Measurements from ENCODE around the gene SRD5A3. TPM values are rescaled to one million over a fixed set of nuclear protein-coding genes. Genes with fewer than 3 reads are reported as not detected.

Gene SRD5A3
- total RNA-seq, 1 experiment from 2014 or later, result 24.0 TPM

DNA sequence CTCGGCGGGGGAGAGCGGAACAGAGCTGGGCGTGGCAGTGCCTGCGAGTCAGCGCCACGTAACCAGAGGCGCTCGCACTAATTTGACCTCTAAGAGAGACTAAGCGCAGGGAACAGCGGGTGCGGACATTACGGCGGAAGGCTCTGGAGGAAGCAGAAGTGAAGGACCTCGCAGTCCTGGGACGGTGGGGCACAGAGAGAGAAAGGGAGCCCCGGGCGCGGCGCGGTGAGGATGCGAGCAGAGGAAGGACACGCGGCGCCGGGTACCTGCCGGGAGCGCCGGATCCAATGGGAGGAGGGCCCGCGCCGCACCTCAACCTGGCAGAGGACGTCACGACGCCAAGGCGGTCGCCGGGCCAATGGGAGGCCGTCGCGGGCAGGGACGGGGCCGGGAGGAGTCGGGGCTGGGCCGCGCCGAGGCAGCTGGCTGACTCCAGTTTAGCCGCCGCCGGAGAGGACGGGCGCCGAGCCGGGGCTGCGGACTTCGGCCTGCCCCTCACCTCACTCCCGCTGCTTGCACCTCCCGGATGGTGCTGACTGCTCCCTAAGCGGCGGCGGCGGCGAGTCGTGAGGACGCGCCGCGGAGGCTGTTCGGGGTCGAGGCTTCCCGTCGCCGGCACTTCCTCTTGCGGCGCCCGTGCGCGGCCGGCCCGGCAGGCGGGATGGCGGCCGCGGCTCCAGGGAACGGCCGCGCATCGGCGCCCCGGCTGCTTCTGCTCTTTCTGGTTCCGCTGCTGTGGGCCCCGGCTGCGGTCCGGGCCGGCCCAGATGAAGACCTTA lies 49.7 kb downstream of the SRD5A3 start, which contains the start of gene TMEM165 (continued):
- no peak for TF ChIP-seq ATF1 (CRISPR knock-in tag; IDR thresholded peaks at IDR 0.05)
- TF ChIP-seq ELF4 (CRISPR knock-in tag; IDR thresholded peaks at IDR 0.05; ENCODE audit: low read depth), result peak; percentile 46; the same call in 1 of the 2 replicates
- no peak for TF ChIP-seq KAT7 (CRISPR knock-in tag; IDR thresholded peaks at IDR 0.05; ENCODE audit: borderline replicate concordance)
- TF ChIP-seq, protein P1, sequence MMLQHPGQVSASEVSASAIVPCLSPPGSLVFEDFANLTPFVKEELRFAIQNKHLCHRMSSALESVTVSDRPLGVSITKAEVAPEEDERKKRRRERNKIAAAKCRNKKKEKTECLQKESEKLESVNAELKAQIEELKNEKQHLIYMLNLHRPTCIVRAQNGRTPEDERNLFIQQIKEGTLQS (CRISPR knock-in tag; conservative IDR thresholded peaks at IDR 0.05), result no peak
- TF ChIP-seq, protein P2, sequence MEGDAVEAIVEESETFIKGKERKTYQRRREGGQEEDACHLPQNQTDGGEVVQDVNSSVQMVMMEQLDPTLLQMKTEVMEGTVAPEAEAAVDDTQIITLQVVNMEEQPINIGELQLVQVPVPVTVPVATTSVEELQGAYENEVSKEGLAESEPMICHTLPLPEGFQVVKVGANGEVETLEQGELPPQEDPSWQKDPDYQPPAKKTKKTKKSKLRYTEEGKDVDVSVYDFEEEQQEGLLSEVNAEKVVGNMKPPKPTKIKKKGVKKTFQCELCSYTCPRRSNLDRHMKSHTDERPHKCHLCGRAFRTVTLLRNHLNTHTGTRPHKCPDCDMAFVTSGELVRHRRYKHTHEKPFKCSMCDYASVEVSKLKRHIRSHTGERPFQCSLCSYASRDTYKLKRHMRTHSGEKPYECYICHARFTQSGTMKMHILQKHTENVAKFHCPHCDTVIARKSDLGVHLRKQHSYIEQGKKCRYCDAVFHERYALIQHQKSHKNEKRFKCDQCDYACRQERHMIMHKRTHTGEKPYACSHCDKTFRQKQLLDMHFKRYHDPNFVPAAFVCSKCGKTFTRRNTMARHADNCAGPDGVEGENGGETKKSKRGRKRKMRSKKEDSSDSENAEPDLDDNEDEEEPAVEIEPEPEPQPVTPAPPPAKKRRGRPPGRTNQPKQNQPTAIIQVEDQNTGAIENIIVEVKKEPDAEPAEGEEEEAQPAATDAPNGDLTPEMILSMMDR (IDR thresholded peaks at IDR 0.05), result no peak
- TF ChIP-seq, protein P3, sequence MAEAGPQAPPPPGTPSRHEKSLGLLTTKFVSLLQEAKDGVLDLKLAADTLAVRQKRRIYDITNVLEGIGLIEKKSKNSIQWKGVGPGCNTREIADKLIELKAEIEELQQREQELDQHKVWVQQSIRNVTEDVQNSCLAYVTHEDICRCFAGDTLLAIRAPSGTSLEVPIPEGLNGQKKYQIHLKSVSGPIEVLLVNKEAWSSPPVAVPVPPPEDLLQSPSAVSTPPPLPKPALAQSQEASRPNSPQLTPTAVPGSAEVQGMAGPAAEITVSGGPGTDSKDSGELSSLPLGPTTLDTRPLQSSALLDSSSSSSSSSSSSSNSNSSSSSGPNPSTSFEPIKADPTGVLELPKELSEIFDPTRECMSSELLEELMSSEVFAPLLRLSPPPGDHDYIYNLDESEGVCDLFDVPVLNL (CRISPR knock-in tag; IDR thresholded peaks at IDR 0.05; ENCODE audit: borderline replicate concordance, low read depth), result peak; percentile 86
- peak; percentile 90 for TF ChIP-seq SP1 (CRISPR knock-in tag; conservative IDR thresholded peaks at IDR 0.05)
- TF ChIP-seq RELA (CRISPR knock-in tag; IDR thresholded peaks at IDR 0.05; ENCODE audit: borderline replicate concordance), result no peak
- TF ChIP-seq, protein P4, sequence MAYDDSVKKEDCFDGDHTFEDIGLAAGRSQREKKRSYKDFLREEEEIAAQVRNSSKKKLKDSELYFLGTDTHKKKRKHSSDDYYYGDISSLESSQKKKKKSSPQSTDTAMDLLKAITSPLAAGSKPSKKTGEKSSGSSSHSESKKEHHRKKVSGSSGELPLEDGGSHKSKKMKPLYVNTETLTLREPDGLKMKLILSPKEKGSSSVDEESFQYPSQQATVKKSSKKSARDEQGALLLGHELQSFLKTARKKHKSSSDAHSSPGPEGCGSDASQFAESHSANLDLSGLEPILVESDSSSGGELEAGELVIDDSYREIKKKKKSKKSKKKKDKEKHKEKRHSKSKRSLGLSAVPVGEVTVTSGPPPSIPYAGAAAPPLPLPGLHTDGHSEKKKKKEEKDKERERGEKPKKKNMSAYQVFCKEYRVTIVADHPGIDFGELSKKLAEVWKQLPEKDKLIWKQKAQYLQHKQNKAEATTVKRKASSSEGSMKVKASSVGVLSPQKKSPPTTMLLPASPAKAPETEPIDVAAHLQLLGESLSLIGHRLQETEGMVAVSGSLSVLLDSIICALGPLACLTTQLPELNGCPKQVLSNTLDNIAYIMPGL (CRISPR knock-in tag; IDR thresholded peaks at IDR 0.05), result peak; percentile 90
- 0 out of 2 replicates have a peak, but pooled peaks have one; percentile 58 for TF ChIP-seq ETV6 (CRISPR knock-in tag; IDR thresholded peaks at IDR 0.05)

DNA sequence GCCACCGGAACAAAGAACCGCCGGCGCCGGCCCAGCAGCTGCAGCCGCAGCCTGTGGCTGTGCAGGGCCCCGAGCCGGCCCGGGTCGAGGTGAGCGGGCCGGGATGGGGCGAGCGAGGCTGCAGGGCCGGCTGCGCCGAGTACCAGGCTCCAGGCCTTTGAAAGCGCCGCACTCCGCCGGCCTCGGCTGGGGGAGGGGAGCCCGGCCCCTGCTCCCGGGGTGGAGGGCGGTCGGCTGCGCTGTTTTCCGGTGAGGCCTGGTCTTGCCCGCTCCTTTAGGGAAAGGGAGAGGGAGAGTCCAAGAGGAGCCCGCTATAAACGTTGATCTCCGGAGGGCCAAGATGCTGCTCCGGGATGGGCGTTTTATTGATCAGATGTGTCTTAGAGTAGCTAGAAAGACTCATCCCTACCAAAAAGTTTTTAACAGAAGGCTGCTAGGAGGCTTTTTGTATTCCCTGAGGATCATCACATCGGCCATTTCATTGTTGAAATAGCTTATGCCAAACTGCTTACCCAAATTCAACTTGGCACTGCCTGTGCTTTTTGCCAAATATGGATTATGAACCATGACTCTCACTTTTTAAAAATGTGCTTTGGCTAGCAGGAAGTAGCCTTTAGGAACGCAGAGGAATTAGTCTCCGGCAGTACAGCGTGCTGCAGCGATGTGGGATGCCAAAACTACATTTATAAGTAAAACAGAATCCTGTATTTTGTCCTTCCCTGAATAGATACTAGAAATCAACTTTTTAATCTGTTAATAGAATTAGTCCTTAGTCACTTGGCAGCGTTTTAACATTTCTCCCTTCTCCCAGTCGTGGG lies 50.5 kb downstream of the SRD5A3 start:
- Mint-ChIP-seq H3K27me3 (ENCODE audit: low read depth) (peaks cover 2% of the 10 kb centered on the region; the same call in 1 of the 2 replicates), H3K36me3 (peaks cover 28% of the 10 kb centered on the region), H3K4me1 (peaks cover 35% of the 10 kb centered on the region), H3K27ac (peak overlapping the region; percentile 96), H3K9me3 (no peaks in the 10 kb centered on the region), H3K4me3 (peak overlapping the region; percentile 91)
- CTCF ChIA-PET, result interaction anchor here (1.5 to 2.9 kb wide), 2 partner anchors 212 to 425 kb away, joined by 6 to 7 read pairs; no protein-coding TSS in a partner anchor
- peak; percentile 19 for ATAC-seq
- POLR2A ChIA-PET, result interaction anchor here (1.0 to 1.8 kb wide), 4 partner anchors 9 to 51 kb away, joined by 3 to 7 read pairs (median 5); partner anchors contain the start of gene SRD5A3
- peak; percentile 67 for DNase-seq (ENCODE audit: low spot score)
- TF ChIP-seq TEAD1 (CRISPR knock-in tag; IDR thresholded peaks at IDR 0.05) (no peak), ZNF219 (CRISPR knock-in tag; IDR thresholded peaks at IDR 0.05; ENCODE audit: borderline replicate concordance) (no peak), ZNF396 (CRISPR knock-in tag; IDR thresholded peaks at IDR 0.05; ENCODE audit: borderline replicate concordance) (no peak), ZNF423 (CRISPR knock-in tag; IDR thresholded peaks at IDR 0.05) (no peak), RELA (CRISPR knock-in tag; IDR thresholded peaks at IDR 0.05; ENCODE audit: borderline replicate concordance) (no peak), ZNF121 (CRISPR knock-in tag; IDR thresholded peaks at IDR 0.05) (no peak), FOXJ3 (CRISPR knock-in tag; IDR thresholded peaks at IDR 0.05; ENCODE audit: borderline replicate concordance) (no peak), NR3C1 (CRISPR knock-in tag; conservative IDR thresholded peaks at IDR 0.05; ENCODE audit: low read depth) (no peak), NFE2L1 (CRISPR knock-in tag; IDR thresholded peaks at IDR 0.05) (no peak), ELF4 (CRISPR knock-in tag; IDR thresholded peaks at IDR 0.05; ENCODE audit: low read depth) (no peak)
- TF ChIP-seq, protein P5, sequence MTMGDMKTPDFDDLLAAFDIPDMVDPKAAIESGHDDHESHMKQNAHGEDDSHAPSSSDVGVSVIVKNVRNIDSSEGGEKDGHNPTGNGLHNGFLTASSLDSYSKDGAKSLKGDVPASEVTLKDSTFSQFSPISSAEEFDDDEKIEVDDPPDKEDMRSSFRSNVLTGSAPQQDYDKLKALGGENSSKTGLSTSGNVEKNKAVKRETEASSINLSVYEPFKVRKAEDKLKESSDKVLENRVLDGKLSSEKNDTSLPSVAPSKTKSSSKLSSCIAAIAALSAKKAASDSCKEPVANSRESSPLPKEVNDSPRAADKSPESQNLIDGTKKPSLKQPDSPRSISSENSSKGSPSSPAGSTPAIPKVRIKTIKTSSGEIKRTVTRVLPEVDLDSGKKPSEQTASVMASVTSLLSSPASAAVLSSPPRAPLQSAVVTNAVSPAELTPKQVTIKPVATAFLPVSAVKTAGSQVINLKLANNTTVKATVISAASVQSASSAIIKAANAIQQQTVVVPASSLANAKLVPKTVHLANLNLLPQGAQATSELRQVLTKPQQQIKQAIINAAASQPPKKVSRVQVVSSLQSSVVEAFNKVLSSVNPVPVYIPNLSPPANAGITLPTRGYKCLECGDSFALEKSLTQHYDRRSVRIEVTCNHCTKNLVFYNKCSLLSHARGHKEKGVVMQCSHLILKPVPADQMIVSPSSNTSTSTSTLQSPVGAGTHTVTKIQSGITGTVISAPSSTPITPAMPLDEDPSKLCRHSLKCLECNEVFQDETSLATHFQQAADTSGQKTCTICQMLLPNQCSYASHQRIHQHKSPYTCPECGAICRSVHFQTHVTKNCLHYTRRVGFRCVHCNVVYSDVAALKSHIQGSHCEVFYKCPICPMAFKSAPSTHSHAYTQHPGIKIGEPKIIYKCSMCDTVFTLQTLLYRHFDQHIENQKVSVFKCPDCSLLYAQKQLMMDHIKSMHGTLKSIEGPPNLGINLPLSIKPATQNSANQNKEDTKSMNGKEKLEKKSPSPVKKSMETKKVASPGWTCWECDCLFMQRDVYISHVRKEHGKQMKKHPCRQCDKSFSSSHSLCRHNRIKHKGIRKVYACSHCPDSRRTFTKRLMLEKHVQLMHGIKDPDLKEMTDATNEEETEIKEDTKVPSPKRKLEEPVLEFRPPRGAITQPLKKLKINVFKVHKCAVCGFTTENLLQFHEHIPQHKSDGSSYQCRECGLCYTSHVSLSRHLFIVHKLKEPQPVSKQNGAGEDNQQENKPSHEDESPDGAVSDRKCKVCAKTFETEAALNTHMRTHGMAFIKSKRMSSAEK (CRISPR knock-in tag; IDR thresholded peaks at IDR 0.05; ENCODE audit: borderline replicate concordance), result no peak
- TF ChIP-seq, protein P6, sequence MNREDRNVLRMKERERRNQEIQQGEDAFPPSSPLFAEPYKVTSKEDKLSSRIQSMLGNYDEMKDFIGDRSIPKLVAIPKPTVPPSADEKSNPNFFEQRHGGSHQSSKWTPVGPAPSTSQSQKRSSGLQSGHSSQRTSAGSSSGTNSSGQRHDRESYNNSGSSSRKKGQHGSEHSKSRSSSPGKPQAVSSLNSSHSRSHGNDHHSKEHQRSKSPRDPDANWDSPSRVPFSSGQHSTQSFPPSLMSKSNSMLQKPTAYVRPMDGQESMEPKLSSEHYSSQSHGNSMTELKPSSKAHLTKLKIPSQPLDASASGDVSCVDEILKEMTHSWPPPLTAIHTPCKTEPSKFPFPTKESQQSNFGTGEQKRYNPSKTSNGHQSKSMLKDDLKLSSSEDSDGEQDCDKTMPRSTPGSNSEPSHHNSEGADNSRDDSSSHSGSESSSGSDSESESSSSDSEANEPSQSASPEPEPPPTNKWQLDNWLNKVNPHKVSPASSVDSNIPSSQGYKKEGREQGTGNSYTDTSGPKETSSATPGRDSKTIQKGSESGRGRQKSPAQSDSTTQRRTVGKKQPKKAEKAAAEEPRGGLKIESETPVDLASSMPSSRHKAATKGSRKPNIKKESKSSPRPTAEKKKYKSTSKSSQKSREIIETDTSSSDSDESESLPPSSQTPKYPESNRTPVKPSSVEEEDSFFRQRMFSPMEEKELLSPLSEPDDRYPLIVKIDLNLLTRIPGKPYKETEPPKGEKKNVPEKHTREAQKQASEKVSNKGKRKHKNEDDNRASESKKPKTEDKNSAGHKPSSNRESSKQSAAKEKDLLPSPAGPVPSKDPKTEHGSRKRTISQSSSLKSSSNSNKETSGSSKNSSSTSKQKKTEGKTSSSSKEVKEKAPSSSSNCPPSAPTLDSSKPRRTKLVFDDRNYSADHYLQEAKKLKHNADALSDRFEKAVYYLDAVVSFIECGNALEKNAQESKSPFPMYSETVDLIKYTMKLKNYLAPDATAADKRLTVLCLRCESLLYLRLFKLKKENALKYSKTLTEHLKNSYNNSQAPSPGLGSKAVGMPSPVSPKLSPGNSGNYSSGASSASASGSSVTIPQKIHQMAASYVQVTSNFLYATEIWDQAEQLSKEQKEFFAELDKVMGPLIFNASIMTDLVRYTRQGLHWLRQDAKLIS (CRISPR knock-in tag; IDR thresholded peaks at IDR 0.05; ENCODE audit: borderline replicate concordance), result no peak

Data from WTC11 (cell line).